ENCODE data around the gene RUNX3.
"Not testable (repeated sequence)": the region's sequence is repeated elsewhere in the genome, so short reads cannot be mapped to it uniquely, and the experiment has no call there.

RUNX3 gene

GRCh38 chr1:24930260-24931145 is at the start of gene RUNX3:
Gene RUNX3, minus strand, starts transcription at chr1:24930276. Its CDS starts 408 bp downstream, at chr1:24929868.
- in situ Hi-C loops (cut with MboI; ENCODE audit: low sequenced_read_pairs) = no loop called here

GRCh38 chr1:24979232-24979631 is 49.2 kb upstream of the RUNX3 start:
- in situ Hi-C loops (cut with MboI; ENCODE audit: low sequenced_read_pairs) = not testable (repeated sequence)

- in situ Hi-C loops (cut with MboI; ENCODE audit: low sequenced_read_pairs) = no loop called here
These were observed 48.4 kb upstream of the RUNX3 start for GRCh38 chr1:24978383-24979032.

- in situ Hi-C loops (cut with MboI; ENCODE audit: low sequenced_read_pairs) = no loop called here
These were observed 45.3 kb upstream of the RUNX3 start for GRCh38 chr1:24975391-24975790.

GRCh38 chr1:24973315-24973714 is 43.2 kb upstream of the RUNX3 start:
- in situ Hi-C loops (cut with MboI; ENCODE audit: low sequenced_read_pairs) = no loop called here

GRCh38 chr1:24972915-24973242 is 42.8 kb upstream of the RUNX3 start:
- in situ Hi-C loops (cut with MboI; ENCODE audit: low sequenced_read_pairs) = no loop called here

GRCh38 chr1:24972221-24972914 is 42.3 kb upstream of the RUNX3 start:
- in situ Hi-C loops (cut with MboI; ENCODE audit: low sequenced_read_pairs) = no loop called here

- in situ Hi-C loops (cut with MboI; ENCODE audit: low sequenced_read_pairs) = no loop called here
These were observed 41.1 kb upstream of the RUNX3 start for GRCh38 chr1:24970926-24971875.

- in situ Hi-C loops (cut with MboI; ENCODE audit: low sequenced_read_pairs) = no loop called here
These were observed 40.3 kb upstream of the RUNX3 start for GRCh38 chr1:24970399-24970753.

- in situ Hi-C loops (cut with MboI; ENCODE audit: low sequenced_read_pairs) = no loop called here
These were observed 39.7 kb upstream of the RUNX3 start for GRCh38 chr1:24969596-24970398.

- in situ Hi-C loops (cut with MboI; ENCODE audit: low sequenced_read_pairs) = no loop called here
These were observed 39.0 kb upstream of the RUNX3 start for GRCh38 chr1:24968941-24969585.

- in situ Hi-C loops (cut with MboI; ENCODE audit: low sequenced_read_pairs) = no loop called here
These were observed 37.9 kb upstream of the RUNX3 start for GRCh38 chr1:24967962-24968361.

- in situ Hi-C loops (cut with MboI; ENCODE audit: low sequenced_read_pairs) = no loop called here
These were observed 37.5 kb upstream of the RUNX3 start for GRCh38 chr1:24967555-24967954.

- in situ Hi-C loops (cut with MboI; ENCODE audit: low sequenced_read_pairs) = no loop called here
These were observed 36.8 kb upstream of the RUNX3 start for GRCh38 chr1:24966724-24967346.

GRCh38 chr1:24966121-24966723 is 36.1 kb upstream of the RUNX3 start:
- in situ Hi-C loops (cut with MboI; ENCODE audit: low sequenced_read_pairs) = no loop called here

- in situ Hi-C loops (cut with MboI; ENCODE audit: low sequenced_read_pairs) = no loop called here
These were observed 35.5 kb upstream of the RUNX3 start for GRCh38 chr1:24965571-24965930.

GRCh38 chr1:24964811-24965570 is 34.9 kb upstream of the RUNX3 start:
- in situ Hi-C loops (cut with MboI; ENCODE audit: low sequenced_read_pairs) = no loop called here

All from hTERT RPE-1 (cell line).